Stomach (tissue), 9 donors: ENCODE measurements around the gene ARHGAP26. TPM values are rescaled to one million over a fixed set of nuclear protein-coding genes. Genes with fewer than 3 reads are reported as not detected.

Experiments used
- DNase-seq, 2 donors: peaks; one replicate each; pipeline versions ENCODE4 v3.0.0 to v3.0.0-alpha.2; 2013 to 2019
- H3K27ac ChIP-seq, 5 donors: fragments of 200-600 bp in 4 of 5; sonication (generic) in 4 of 5; one replicate each; pipeline ENCODE4 v1.5.1; 2013 to 2019; ENCODE audit warnings: mild to moderate bottlenecking in 1 of 5, moderate library complexity in 1 of 5
- H3K27me3 ChIP-seq, 3 donors: fragments of 200-600 bp; sonication (generic); one replicate each; pipeline ENCODE4 v1.5.1; 2017 to 2019; ENCODE audit warnings: mixed run types in 1 of 3
- H3K36me3 ChIP-seq, 4 donors: fragments of 200-600 bp; sonication (generic); 1 replicate in 3 of 4; 2 replicates in 1 of 4; pipeline ENCODE4 v1.5.1; 2016 to 2019
- H3K4me1 ChIP-seq, 4 donors: fragments of 200-600 bp; sonication (generic); one replicate each; pipeline ENCODE4 v1.5.1; 2016 to 2019
- H3K4me3 ChIP-seq, 4 donors: fragments of 200-600 bp; sonication (generic) in 3 of 4; one replicate each; pipeline ENCODE4 v1.5.1; 2016 to 2019; ENCODE audit warnings: mild to moderate bottlenecking in 1 of 4
- H3K9me3 ChIP-seq, 4 donors: fragments of 200-600 bp; sonication (generic); one replicate each; pipeline ENCODE4 v1.5.1; 2016 to 2019
- CTCF ChIP-seq, 7 experiments: fragments of 450-650 bp in 4 of 7; fragments of 200-600 bp in 3 of 7; sonication (generic) in 3 of 7; IDR thresholded peaks; one replicate each; pipeline ENCODE4 v1.5.1; 2016 to 2019; ENCODE audit warnings: antibody characterized with exemption in 7 of 7, control low read depth in 2 of 7, mild to moderate bottlenecking in 1 of 7
- EP300 ChIP-seq: sonication (generic); formaldehyde crosslinking; IDR thresholded peaks from one replicate; pipeline ENCODE4 v1.6.1; 2017; ENCODE audit warnings: antibody characterized with exemption
- POLR2A ChIP-seq, 4 donors: fragments of 450-650 bp; IDR thresholded peaks; one replicate each; pipeline ENCODE4 v1.6.1; 2016; ENCODE audit warnings: antibody characterized with exemption in 4 of 4, control low read depth in 2 of 4, mild to moderate bottlenecking in 1 of 4, moderate library complexity in 1 of 4
- POLR2AphosphoS5 ChIP-seq, 3 donors: sonication (generic); formaldehyde crosslinking; IDR thresholded peaks; one replicate each; pipeline ENCODE4 v1.6.1; 2016; ENCODE audit warnings: antibody characterized with exemption in 3 of 3
- WGBS, 5 donors: extraction: QIAGEN DNeasy Blood & Tissue Kit in 3 of 5; methylation state at CpG; one replicate each; pipeline versions ENCODE4 v1.1.5 to v1.1.7; 2013 to 2018; 5-methylcytosine and 5-hydroxymethylcytosine counted together
- intact Hi-C: fragments of 100-400 bp; cut with DNase I; formaldehyde crosslinking; loops from one replicate; pipeline ENCODE4 v1.15.1; 2023; ENCODE audit warnings: low total_unique reads
- polyA plus RNA-seq, 3 donors: library from polyadenylated mRNA; stranded (reverse); fragments of 200-250 nt; gene quantifications; one replicate each; pipeline ENCODE4 v1.2.3, GENCODE V29; 2013
- total RNA-seq, 5 donors: library from RNA; depleted of rRNA; stranded (reverse); fragments of >200 nt; gene quantifications; one replicate each; pipeline versions ENCODE4 v1.1.0 to v1.2.3, GENCODE V29; 2014 to 2016
- donor health status: healthy with polysubstance abuse.
- donor health status: Bipolar disorder and iron deficiency.
- donor health status: healthy.

ARHGAP26 gene
- total and polyA plus RNA-seq, 8 donors = 4.0 to 115 (median 34.1) TPM

GRCh38 chr5:143059976-143060765 is 290.0 kb downstream of the ARHGAP26 start:
- 75 to 83% (median 77%) methylated on average over 3 of the region's 3 CpGs for WGBS, 5 donors
- no peak overlapping the region for H3K4me3 ChIP-seq
- H3K4me1 ChIP-seq = peaks cover 15 to 60% (median 38%) of the 10 kb centered on the region in 4 donors
- no peaks in the 10 kb centered on the region for H3K27me3 ChIP-seq
- H3K9me3 ChIP-seq = no peaks in the 10 kb centered on the region
- H3K36me3 ChIP-seq = peaks cover 0 to 50% (median 23%) of the 10 kb centered on the region in 4 donors
- TF ChIP-seq EP300 (no peak), CTCF (IDR thresholded peaks at IDR 0.05) (no peak), POLR2AphosphoS5 (IDR thresholded peaks at IDR 0.05) (no peak), POLR2A (IDR thresholded peaks at IDR 0.05) (no peak)
- intact Hi-C loops = no loop called here
- DNase-seq = peak in 1 of 2 donors; percentile 18
- peak overlapping the region in 3 of 5 donors; percentile 6 to 49 (median 29) for H3K27ac ChIP-seq

- H3K4me1 ChIP-seq = peaks cover 17 to 71% (median 44%) of the 10 kb centered on the region in 4 donors
- DNase-seq = peak in 1 of 2 donors; percentile 15
- no peak overlapping the region for H3K4me3 ChIP-seq
- H3K36me3 ChIP-seq = peaks cover 0 to 46% (median 24%) of the 10 kb centered on the region in 4 donors
- H3K27ac ChIP-seq = peak overlapping the region in 4 of 5 donors; percentile 7 to 49 (median 32)
- 58 to 81% (median 75%) methylated on average over 5 of the region's 5 CpGs for WGBS, 5 donors
- TF ChIP-seq POLR2A (IDR thresholded peaks at IDR 0.05) = no peak
- no peak for TF ChIP-seq EP300
- TF ChIP-seq CTCF (IDR thresholded peaks at IDR 0.05) = no peak
- TF ChIP-seq POLR2AphosphoS5 (IDR thresholded peaks at IDR 0.05) = no peak
- H3K9me3 ChIP-seq = no peaks in the 10 kb centered on the region
- intact Hi-C loops = no loop called here
- no peaks in the 10 kb centered on the region for H3K27me3 ChIP-seq
Measured at GRCh38 chr5:143061161-143061945, 291.2 kb downstream of the ARHGAP26 start.

GRCh38 chr5:143062379-143062778 is 292.2 kb downstream of the ARHGAP26 start:
- TF ChIP-seq CTCF (IDR thresholded peaks at IDR 0.05) = no peak
- no peak for TF ChIP-seq POLR2AphosphoS5 (IDR thresholded peaks at IDR 0.05)
- TF ChIP-seq POLR2A (IDR thresholded peaks at IDR 0.05) = no peak
- no peak for TF ChIP-seq EP300
- Histone ChIP-seq H3K4me3 (no peak overlapping the region), H3K4me1 (peaks cover 17 to 79% (median 48%) of the 10 kb centered on the region in 4 donors), H3K27ac (no peak overlapping the region), H3K36me3 (peaks cover 0 to 36% (median 17%) of the 10 kb centered on the region in 4 donors), H3K9me3 (no peaks in the 10 kb centered on the region), H3K27me3 (no peaks in the 10 kb centered on the region)
- no peak for DNase-seq
- intact Hi-C loops = no loop called here

GRCh38 chr5:143063175-143063970 is 293.2 kb downstream of the ARHGAP26 start:
- intact Hi-C loops = no loop called here
- Histone ChIP-seq H3K36me3 (peaks cover 0 to 37% (median 12%) of the 10 kb centered on the region in 4 donors), H3K4me3 (no peak overlapping the region), H3K4me1 (peaks cover 17 to 77% (median 51%) of the 10 kb centered on the region in 4 donors), H3K27me3 (no peaks in the 10 kb centered on the region), H3K9me3 (no peaks in the 10 kb centered on the region), H3K27ac (peak overlapping the region in 4 of 5 donors; percentile 27 to 77 (median 67))
- 61 to 89% (median 80%) methylated on average over 7 of the region's 7 CpGs for WGBS, 5 donors
- peak in 1 of 2 donors; percentile 62 for DNase-seq
- TF ChIP-seq POLR2AphosphoS5 (IDR thresholded peaks at IDR 0.05) (no peak), CTCF (IDR thresholded peaks at IDR 0.05) (no peak), EP300 (no peak), POLR2A (IDR thresholded peaks at IDR 0.05) (no peak)
